ENCODE results near the gene BTD.

- no peak for TF ChIP-seq EP300 (IDR thresholded peaks at IDR 0.05)
- TF ChIP-seq, protein P1, sequence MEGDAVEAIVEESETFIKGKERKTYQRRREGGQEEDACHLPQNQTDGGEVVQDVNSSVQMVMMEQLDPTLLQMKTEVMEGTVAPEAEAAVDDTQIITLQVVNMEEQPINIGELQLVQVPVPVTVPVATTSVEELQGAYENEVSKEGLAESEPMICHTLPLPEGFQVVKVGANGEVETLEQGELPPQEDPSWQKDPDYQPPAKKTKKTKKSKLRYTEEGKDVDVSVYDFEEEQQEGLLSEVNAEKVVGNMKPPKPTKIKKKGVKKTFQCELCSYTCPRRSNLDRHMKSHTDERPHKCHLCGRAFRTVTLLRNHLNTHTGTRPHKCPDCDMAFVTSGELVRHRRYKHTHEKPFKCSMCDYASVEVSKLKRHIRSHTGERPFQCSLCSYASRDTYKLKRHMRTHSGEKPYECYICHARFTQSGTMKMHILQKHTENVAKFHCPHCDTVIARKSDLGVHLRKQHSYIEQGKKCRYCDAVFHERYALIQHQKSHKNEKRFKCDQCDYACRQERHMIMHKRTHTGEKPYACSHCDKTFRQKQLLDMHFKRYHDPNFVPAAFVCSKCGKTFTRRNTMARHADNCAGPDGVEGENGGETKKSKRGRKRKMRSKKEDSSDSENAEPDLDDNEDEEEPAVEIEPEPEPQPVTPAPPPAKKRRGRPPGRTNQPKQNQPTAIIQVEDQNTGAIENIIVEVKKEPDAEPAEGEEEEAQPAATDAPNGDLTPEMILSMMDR (IDR thresholded peaks at IDR 0.05), result no peak
These were observed 55.5 kb downstream of the BTD start for GRCh38 chr3:15657016-15657415.

Data from ovary (tissue), 3 donors.